GM18520 (cell line): ENCODE measurements around the gene SQOR.
"Not testable (repeated sequence)": the region's sequence is repeated elsewhere in the genome, so short reads cannot be mapped to it uniquely, and the experiment has no call there.

Experiments used
- ATAC-seq: cut with Tn5 transposase; IDR thresholded peaks from one replicate; pipeline ENCODE4 v1.9.1; 2021; ENCODE audit not compliant: unreplicated experiment

The SQOR gene

GRCh38 chr15:45630917-45631691, 3.7 kb upstream of the SQOR start:
- ATAC-seq: no peak

GRCh38 chr15:45631776-45632175, 3.1 kb upstream of the SQOR start:
- ATAC-seq: no peak

- peak; percentile 22 for ATAC-seq
Measured at GRCh38 chr15:45635191-45635638, 386 bp downstream of the SQOR start.

- ATAC-seq: no peak
Measured at GRCh38 chr15:45635763-45636292, 999 bp downstream of the SQOR start.

- no peak for ATAC-seq
Measured at GRCh38 chr15:45637141-45637540, 2.3 kb downstream of the SQOR start.

GRCh38 chr15:45637552-45638033, 2.8 kb downstream of the SQOR start:
- ATAC-seq: peak; percentile 40

GRCh38 chr15:45640616-45641015, 5.8 kb downstream of the SQOR start:
- ATAC-seq: no peak

- ATAC-seq: no peak
Measured at GRCh38 chr15:45641374-45641781, 6.5 kb downstream of the SQOR start.

- no peak for ATAC-seq
Measured at GRCh38 chr15:45641999-45642932, 7.4 kb downstream of the SQOR start.

GRCh38 chr15:45644437-45644836, 9.6 kb downstream of the SQOR start:
- no peak for ATAC-seq

- ATAC-seq: no peak
Measured at GRCh38 chr15:45645026-45645980, 10.5 kb downstream of the SQOR start.

- no peak for ATAC-seq
Measured at GRCh38 chr15:45646220-45646619, 11.4 kb downstream of the SQOR start.

- no peak for ATAC-seq
Measured at GRCh38 chr15:45647828-45648227, 13.0 kb downstream of the SQOR start.

GRCh38 chr15:45648521-45649200, 13.8 kb downstream of the SQOR start:
- ATAC-seq: no peak

GRCh38 chr15:45650007-45650406, 15.2 kb downstream of the SQOR start:
- ATAC-seq: not testable (repeated sequence)

- ATAC-seq: no peak
Measured at GRCh38 chr15:45650889-45651525, 16.2 kb downstream of the SQOR start.

GRCh38 chr15:45653702-45654424, 19.0 kb downstream of the SQOR start:
- ATAC-seq: no peak

GRCh38 chr15:45654749-45655148, 19.9 kb downstream of the SQOR start:
- ATAC-seq: no peak

GRCh38 chr15:45657254-45657653, 22.4 kb downstream of the SQOR start:
- no peak for ATAC-seq
